Lower lobe of right lung (tissue), 2 donors: ENCODE results near the gene XDH. TPM values are rescaled to one million over a fixed set of nuclear protein-coding genes. Genes with fewer than 3 reads are reported as not detected.

Experiments used
- ATAC-seq, 2 donors: fragments of 200-7000 bp; cut with Tn5 transposase; one replicate each; pipeline ENCODE4 v1.9.1; 2020 to 2022; ENCODE audit warnings: mild to moderate bottlenecking in 2 of 2, moderate library complexity in 2 of 2
- DNase-seq: peaks from one replicate; pipeline ENCODE4 v3.0.0-alpha.2; 2020
- H3K27ac ChIP-seq: fragments of 200-600 bp; one replicate; pipeline ENCODE4 v1.8.0; 2022
- H3K27me3 ChIP-seq: fragments of 200-600 bp; one replicate; pipeline ENCODE4 v1.8.0; 2022; ENCODE audit warnings: low read depth
- H3K36me3 ChIP-seq: fragments of 200-600 bp; one replicate; pipeline ENCODE4 v1.8.0; 2022; ENCODE audit warnings: mild to moderate bottlenecking
- H3K4me1 ChIP-seq: fragments of 200-600 bp; one replicate; pipeline ENCODE4 v1.8.0; 2022
- H3K4me3 ChIP-seq: fragments of 200-600 bp; one replicate; pipeline ENCODE4 v1.8.0; 2022; ENCODE audit warnings: mild to moderate bottlenecking
- H3K9me3 ChIP-seq: fragments of 200-600 bp; one replicate; pipeline ENCODE4 v1.8.0; 2022
- intact Hi-C: fragments of 100-400 bp; cut with DNase I; formaldehyde crosslinking; loops from one replicate; pipeline ENCODE4 v1.11.0; 2022
- total RNA-seq: library from RNA; stranded (reverse); fragmentation: NEBNext Ultra II Directional; extraction: Animal tissue kit (Norgen Biotek cat#: 25700); gene quantifications from one replicate; pipeline ENCODE4 v1.2.1, GENCODE V29; 2021
- TF ChIP-seq, protein P1 (sequence below): fragments of 200-600 bp; IDR thresholded peaks from one replicate; pipeline ENCODE4 v1.8.0; 2022; ENCODE audit warnings: antibody characterized with exemption, mild to moderate bottlenecking
- donor health status: DM: no; HTN: yes; CAD: no; lungs with severe emphysema.

The XDH gene
- total RNA-seq, 1 donor from 2014 or later, result 0.27 TPM

DNA sequence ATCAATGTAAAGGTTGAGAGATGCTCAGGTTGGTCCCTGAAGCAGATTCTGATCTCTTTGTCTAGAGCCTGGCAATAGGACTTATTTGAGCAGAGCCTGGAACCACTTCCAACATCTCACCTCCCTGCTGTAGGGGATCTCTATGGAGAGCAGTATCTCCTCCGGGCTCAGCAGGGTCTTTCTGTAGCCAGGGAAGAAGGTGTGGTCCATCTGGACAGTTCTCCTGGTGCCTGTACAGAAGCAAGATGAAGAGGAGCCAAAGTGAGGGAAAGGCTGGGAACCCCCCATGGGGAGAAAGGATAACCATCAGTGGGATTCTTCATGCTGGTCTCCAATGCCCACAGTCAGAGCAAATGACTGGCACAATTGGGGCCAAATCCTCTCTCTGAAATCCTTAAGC lies 34.8 kb downstream of the XDH start:
- Histone ChIP-seq H3K4me3 (no peak overlapping the region), H3K27ac (no peak overlapping the region), H3K36me3 (no peaks in the 10 kb centered on the region), H3K4me1 (no peaks in the 10 kb centered on the region), H3K9me3 (no peaks in the 10 kb centered on the region), H3K27me3 (no peaks in the 10 kb centered on the region)
- no peak for DNase-seq
- no peak for ATAC-seq
- intact Hi-C loops, result no loop called here
- TF ChIP-seq, protein P1, sequence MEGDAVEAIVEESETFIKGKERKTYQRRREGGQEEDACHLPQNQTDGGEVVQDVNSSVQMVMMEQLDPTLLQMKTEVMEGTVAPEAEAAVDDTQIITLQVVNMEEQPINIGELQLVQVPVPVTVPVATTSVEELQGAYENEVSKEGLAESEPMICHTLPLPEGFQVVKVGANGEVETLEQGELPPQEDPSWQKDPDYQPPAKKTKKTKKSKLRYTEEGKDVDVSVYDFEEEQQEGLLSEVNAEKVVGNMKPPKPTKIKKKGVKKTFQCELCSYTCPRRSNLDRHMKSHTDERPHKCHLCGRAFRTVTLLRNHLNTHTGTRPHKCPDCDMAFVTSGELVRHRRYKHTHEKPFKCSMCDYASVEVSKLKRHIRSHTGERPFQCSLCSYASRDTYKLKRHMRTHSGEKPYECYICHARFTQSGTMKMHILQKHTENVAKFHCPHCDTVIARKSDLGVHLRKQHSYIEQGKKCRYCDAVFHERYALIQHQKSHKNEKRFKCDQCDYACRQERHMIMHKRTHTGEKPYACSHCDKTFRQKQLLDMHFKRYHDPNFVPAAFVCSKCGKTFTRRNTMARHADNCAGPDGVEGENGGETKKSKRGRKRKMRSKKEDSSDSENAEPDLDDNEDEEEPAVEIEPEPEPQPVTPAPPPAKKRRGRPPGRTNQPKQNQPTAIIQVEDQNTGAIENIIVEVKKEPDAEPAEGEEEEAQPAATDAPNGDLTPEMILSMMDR, result no peak

DNA sequence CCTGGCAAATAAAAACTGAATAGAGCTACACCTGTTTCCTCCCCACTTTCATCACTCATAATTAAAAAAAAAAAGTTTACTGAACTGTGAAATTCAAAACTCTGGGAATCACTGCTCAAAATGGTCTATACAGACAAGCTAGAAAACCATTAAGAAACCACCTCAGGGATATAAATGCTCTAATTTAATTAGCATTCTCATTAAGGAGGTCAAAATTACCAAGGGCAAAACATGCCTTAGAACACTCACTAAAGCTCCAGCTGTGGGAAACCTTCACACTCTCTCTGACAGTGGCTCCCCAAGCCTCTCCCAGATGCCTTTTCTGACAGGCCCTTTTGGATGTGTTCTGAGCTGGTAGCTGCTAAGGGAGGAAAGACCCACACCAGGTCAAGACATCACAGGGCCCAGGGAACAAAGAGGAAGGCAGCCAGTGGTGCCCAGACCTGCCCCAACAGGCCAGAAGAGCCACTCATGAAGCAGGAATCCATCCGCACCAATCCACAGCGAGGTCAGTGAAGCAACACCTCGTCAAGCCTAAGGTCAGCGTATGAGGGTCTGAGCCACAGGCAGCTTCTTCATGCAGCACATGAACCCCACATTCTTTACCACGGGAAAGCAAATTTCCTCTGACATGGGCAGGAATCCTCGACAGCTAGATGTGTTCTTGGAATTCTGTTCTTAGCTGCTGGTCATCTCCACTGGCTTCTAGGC lies 35.6 kb downstream of the XDH start:
- Histone ChIP-seq H3K36me3 (no peaks in the 10 kb centered on the region), H3K27ac (no peak overlapping the region), H3K9me3 (no peaks in the 10 kb centered on the region), H3K27me3 (no peaks in the 10 kb centered on the region), H3K4me1 (no peaks in the 10 kb centered on the region), H3K4me3 (no peak overlapping the region)
- no peak for ATAC-seq
- intact Hi-C loops, result no loop called here
- no peak for DNase-seq
- TF ChIP-seq, protein P1, result no peak

DNA sequence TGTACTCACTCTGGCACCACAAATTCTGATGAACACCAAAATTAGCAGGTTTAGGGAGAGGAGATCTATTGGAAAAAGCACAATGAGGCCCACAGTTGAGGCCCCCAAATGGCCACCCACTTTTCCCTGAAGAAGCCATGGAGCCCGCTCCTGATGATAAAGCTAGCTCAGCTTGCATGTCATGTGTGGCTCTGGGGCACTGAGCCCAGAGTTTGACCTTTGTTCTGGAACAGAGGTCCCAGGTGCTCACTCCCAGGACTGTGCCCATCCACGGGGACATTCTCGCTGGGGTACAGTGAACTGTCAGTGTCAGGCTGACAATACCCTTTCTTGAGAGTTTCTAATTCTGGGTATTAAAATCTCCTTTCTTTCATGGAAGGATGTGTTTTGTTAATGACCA lies 36.2 kb downstream of the XDH start:
- ATAC-seq, result no peak
- TF ChIP-seq, protein P1, result no peak
- Histone ChIP-seq H3K4me3 (no peak overlapping the region), H3K9me3 (no peaks in the 10 kb centered on the region), H3K27me3 (no peaks in the 10 kb centered on the region), H3K4me1 (no peaks in the 10 kb centered on the region), H3K36me3 (no peaks in the 10 kb centered on the region), H3K27ac (no peak overlapping the region)
- DNase-seq, result no peak
- intact Hi-C loops, result no loop called here

DNA sequence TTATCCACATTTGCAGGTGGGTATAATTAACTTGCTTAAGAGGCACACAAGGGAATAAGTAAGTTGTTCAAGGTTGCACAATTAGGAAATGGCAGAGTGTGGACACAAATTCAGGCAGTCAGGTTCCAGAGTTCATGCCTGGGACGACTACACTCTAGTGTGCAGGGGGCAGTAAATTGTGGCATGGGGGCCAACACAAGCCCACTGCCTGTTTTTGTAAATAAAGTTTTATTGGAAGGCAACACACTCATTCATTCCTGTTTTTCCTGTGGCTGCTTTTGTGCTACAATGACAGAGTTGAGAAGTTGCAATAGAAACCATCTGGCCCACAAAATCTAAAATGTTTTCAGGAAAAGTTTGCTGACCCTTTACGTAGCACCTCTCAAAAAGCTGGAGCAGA lies 41.4 kb downstream of the XDH start:
- no peaks in the 10 kb centered on the region for H3K9me3 ChIP-seq
- TF ChIP-seq, protein P1, result no peak
- H3K4me1 ChIP-seq, result no peaks in the 10 kb centered on the region
- ATAC-seq (no peak), DNase-seq (no peak)
- H3K27ac ChIP-seq, result no peak overlapping the region
- no peaks in the 10 kb centered on the region for H3K36me3 ChIP-seq
- H3K4me3 ChIP-seq, result no peak overlapping the region
- H3K27me3 ChIP-seq, result no peaks in the 10 kb centered on the region
- intact Hi-C loops, result no loop called here

DNA sequence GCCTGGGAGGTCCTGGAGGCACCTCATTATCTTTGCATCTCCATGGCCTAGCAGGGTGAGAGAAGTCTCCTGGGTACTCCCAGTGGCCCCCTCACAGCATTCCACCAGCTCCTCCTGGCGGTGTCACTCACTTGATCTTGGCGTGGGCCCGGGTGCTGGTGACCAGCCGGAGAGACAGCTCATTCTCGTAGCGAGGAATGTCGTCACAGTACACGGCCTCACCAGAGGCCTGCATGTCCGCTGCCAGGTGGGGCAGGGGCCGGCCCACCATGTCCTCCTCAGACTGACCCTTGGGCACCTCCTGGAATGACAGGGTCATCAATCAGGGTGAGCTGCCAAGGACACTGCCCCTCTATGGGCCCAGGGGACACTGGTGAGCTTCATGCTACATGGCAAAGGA lies 42.4 kb downstream of the XDH start:
- H3K9me3 ChIP-seq, result no peaks in the 10 kb centered on the region
- ATAC-seq, result no peak
- H3K27ac ChIP-seq, result no peak overlapping the region
- H3K4me3 ChIP-seq, result no peak overlapping the region
- no peak for DNase-seq
- H3K36me3 ChIP-seq, result no peaks in the 10 kb centered on the region
- TF ChIP-seq, protein P1, result no peak
- intact Hi-C loops, result no loop called here
- no peaks in the 10 kb centered on the region for H3K4me1 ChIP-seq
- H3K27me3 ChIP-seq, result no peaks in the 10 kb centered on the region
